SIG-M5 treated with dmso at 0.1 percent for 504 hours (cell line): ENCODE results near the gene CNPY1.
"Not testable (repeated sequence)": the region's sequence is repeated elsewhere in the genome, so short reads cannot be mapped to it uniquely, and the experiment has no call there.

ENCODE experiments used
- DNase-seq: peaks from one replicate; lab custom pipeline; 2025; ENCODE audit not compliant: unreplicated experiment; lab: John Stamatoyannopoulos, UW

Gene CNPY1

DNA sequence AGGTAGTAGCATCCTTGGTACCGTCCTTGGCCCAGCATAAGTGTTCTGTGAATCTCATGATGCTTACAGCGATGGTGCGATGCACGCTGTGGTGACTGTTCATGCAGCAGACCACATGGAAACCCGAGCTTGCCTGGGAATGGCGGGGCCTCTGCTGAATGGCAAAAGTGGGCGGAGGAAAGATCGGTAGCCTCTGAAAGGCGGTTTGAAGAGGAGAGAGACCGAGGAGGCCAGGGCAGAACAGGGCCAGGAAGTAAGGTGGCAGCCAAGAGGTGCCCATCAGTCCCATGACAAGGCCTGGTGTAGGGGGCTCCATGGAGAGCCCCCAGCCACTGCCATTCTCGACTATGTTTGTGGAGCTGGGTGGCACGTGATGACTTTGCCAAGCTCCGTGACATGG is 33.2 kb upstream of the CNPY1 start:
- no peak for DNase-seq

DNA sequence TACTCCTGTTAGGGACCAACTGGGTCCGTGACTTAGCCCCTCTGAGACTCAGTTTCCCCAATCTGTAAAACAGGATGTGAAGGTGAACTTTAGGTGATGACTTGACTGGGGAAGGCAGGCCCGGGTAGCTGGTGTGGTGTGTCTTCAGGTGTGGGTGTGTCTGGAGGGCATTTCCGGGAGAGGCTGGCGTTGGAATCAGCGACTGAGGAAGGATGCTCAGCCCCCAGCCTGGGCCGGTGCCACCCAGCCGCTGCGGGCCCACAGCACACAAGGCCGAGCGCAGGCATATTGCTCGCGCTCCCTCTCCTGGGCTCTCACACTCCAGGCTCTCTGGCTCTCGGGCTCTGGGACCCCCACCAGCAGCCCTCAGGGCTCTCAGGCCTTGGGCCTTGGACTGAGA is 31.7 kb upstream of the CNPY1 start:
- DNase-seq = no peak

DNA sequence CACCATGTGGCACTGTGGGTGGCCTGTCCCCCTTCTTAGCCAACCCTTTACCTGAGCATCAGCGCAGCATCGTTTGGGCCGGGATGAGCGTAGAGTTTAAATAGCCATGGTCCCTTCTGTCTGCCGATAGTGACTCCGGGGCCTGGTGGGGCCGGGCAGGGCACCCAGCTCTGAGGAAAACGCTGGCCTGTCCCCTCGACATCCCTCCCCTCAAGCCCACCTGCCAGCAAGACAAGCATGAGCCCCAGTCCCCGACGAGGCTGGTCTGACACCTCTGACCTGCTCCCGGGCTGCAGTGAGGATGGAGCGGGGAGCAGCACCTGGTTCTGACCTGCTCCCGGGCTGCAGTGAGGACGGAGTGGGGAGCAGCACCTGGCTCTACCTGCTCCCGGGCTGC is 31.1 kb upstream of the CNPY1 start:
- DNase-seq = no peak

DNA sequence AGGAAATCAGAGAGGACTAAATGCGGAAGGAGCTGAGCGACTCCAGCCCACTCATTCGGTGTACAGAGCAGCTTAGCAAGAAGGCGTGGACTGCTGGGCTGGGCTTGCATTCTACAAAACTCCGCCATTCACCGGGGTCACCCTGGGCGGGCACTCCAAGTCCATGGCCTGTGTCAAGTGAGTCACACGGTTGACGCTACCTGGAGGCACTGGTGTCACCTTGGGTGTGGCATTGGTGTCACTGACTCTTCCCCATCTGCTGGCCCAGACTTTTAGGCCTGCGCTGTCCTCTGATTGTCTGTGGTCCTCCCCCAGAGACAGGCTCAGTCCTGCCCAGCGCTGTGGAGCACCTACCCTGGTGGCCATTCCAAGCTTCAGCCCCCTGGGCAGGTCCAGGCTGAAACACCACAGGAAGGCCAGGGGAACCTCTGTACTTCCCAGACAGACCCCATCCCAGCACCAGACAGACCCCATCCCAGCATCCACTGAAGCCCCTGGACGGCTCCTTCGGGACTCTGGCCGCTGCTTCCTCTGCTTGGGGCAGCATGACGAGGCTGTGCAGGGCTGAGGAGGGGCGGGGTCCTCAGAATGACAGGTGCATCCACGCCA is 30.6 kb upstream of the CNPY1 start:
- no peak for DNase-seq

DNA sequence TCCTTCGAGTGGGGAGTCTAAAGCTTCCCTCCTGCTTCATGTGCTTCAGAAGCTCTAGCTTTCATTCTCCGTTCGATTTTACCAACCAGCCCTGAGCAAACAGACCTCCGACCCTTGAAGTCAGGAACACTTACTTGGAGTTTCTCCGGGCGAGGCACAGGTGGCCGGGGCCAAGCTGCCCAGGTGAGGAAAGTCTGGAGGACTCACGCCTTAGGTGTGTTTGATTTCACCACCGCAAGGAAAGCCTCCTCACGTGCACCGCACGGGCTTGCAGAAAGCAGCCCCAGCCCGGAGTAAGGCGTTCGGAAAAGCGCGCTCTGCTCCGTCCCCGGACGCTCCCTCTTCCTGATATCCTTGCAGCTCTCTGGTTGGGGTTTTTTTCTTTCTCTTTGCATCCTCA is 30.1 kb upstream of the CNPY1 start:
- no peak for DNase-seq

DNA sequence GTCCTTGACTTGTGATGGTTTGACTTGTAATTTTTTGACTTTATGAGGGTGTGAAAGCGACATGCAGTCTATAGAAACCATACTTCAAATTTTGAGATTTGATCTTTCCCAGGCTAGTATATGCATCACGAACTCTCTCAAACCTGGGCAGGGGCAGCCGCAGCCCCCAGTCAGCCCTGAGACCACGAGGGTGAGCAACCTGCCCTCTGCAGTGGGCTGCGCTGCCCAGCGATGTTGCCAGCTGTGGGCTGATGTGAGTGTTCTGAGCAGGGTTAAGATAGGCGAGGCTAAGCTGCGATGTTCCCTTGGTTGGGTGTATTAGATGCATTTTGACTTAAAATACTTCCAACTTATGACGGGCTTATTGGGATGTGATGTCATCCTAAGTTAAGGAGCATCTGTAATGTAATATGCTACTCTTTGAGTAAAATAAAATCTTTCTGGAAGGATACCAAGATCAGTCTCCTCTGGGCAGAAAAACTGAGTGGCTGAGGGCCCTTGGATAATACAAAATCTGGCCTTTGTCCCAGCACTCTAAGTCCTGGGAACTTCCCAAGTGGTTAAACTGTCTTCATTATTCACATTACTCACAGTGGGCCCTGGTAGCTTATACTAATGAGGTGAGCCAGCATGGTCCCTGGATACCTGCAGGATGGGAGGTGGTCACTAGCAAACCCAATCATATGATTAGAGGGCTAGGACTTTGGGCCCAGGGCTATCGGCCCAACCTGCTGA is 28.4 kb upstream of the CNPY1 start:
- no peak for DNase-seq

DNA sequence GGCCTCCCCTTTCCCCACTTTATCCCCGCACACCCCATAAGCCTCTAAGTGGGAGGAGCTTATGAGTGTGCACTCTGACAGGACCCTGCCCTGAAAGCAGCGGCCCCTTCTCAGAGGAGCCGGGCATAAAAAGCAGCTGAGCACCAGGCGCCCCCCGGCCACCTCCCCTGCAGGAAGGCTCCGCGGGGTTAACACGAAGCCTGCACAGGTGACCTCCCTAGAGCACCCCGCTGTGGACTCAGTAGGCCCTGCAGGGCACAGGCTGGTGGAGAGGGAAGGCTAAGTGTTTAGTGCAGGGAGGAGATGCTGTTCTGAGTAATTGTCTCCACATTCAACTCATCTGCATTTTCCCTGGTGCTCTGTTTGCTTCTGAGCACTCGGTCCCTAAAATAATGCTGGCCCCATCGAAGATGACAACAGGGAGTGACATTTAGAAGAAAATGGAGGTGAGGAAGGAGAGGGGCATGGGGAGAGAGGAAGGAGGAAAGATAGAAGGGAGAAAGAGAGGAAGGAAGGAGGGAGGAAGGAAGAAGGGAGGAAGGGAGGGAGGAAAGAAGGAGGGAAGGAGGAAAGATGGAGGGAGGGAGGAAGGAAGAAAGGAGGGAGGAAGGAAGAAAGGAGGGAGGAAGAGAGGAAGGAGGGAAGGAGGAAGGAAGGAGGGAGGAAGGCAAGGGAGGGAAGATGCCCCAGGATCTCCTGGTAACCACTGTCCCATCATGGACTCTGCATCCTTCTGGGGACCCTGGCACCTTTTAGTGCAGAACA is 25.4 kb upstream of the CNPY1 start:
- DNase-seq = no peak

DNA sequence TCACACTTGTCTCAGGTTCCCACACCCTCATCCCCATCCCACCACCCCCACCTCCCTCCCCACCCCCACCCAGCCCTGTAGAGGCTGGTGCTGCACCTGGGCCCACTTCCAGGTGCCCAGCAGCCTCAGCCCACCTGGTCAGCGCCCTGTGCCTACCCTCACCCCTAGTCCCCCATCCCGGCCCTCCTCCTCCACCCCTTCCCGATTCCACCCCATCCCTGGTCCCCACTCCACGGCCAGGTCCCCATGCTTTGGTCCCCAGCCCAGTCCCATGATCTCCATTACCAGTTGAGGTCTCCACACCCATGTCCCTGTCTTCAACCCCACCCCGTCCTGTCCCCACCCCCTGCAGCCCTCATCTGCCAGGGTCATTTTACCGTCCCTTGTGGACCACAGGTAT is 24.6 kb upstream of the CNPY1 start:
- DNase-seq = no peak

DNA sequence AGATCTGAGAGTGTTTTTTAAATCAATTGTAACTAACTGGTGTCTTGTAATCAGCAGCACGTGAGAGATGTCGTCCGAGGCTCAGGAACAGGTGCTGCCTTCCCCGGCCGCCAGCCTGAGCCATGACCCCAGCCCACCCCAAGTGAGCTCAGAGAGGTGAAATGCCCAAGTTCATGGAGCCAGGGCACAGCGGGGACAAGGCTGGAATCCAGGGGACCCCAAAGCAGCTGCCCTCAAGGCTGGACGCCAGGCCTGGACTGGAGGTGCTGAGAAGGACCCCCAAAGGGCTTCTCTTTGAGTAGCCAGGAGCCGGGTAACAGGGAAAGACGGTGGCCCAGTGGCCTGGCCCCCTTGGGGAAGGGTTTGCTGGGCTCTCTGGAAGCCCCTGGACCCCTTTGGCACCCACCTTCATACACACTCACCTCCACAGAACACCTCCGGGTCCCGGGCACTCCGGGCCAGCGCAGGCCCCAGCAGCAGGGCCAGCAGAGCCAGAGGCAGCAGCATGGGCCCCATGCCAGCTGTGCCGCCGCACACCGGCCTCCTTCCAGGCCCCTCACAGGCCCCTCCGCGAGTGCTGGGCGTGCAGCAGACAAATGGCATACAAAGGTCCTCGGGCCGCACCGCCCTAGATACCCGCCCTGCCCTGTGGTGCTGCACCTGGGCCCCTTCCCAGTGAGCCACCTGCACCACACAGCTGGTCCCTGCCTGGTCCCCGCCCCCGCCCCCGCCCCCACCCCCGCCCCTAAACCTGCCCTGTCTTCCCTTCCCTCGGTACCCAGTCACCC is 24.0 kb upstream of the CNPY1 start:
- DNase-seq = no peak

DNA sequence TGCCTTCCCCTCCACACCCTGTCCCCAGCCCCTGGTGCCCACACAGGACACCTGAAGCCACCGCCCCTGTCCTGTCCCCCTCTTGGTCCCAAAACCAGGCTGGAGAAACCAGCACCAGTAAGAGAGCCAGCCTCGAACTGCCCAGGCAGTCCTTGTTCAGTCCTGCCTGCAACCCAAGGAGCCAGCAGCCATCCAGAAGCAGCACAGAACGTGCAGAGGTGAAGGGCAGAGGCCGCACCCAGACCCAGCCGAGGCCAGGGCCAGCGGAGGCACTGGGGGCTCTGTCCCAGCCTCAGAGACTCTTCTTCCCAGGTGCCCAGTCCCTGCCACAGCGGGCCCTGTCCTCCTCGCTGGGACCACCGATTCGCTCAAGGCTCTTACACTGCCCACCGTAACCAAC is 23.3 kb upstream of the CNPY1 start:
- DNase-seq = no peak

DNA sequence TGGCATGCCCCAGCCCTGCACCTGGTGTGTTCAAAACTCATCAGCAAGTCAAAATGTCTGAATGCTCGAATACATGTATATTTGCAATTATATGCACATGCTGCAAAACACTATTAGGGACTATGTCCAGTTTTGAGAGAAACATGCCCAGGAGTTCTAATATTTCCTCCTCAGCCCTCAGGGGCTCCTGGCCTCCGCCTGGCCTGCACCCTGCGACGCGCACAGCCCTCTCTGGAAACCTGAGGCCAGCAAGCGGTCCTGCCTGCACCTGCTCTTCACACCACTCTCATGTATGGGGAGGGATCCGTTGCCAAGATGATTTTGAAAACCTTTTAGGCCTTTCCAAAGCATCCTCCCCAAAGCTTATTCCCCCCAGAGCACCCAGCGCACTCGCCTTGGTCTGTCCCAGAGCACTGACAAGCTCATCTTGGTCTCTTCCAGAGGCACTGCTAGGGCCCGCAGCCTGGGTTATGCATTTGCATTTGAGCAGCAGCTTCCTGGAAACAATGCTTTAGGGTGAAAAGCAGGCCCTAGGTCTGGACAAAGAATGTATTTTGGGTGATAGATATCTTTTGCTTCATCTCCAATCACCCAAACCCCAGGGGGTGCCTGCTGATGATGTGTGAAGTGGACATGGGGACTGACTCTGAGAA is 22.6 kb upstream of the CNPY1 start:
- no peak for DNase-seq

DNA sequence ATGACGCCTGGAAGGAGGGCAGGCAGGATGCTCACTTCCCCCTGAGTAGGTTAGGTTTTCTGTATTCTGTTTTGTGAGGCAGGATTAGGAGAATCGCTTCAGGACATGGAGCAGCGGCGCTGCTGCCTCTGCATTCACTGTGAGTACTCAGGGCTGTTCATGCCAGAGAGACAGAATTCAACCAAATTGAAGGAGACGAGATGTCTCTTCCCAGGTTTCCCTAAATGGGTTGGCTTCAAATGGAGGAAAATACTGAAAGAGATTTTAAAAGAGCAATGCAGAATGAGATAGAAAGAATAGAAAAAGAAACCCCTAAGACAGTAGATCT is 21.9 kb upstream of the CNPY1 start:
- DNase-seq = no peak

DNA sequence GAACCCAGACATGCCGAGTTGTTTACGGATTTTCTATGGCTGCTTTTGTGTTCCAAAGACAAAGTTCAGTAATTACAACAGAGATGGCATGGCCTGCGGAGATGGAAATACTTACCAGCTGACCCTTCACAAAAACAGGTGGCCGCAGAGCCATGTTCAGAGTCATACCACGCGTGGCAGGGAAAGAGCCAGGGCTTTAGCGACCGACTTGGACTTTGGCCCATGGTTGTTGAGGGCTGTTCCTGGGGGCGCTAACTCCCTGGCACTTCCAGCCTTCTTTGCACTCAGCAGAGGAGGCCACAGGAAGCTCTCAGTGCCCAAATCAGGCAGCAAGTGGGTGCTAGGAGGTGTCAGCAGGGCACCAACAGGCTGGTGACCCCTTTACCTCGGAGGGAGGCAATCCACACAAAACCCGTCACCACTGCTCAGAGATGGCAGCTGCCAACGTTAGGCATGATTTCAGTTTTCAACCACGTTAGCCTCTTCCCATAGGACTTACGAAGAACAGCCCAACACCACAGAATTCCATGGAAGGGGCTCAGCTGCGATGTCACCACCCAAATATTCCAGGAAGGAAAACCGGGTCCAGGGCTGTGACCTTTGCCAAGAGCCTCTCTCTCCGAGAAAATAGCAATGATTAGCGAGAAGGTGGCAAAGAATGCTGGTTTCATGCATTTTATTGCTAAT is 21.4 kb upstream of the CNPY1 start:
- DNase-seq = no peak

DNA sequence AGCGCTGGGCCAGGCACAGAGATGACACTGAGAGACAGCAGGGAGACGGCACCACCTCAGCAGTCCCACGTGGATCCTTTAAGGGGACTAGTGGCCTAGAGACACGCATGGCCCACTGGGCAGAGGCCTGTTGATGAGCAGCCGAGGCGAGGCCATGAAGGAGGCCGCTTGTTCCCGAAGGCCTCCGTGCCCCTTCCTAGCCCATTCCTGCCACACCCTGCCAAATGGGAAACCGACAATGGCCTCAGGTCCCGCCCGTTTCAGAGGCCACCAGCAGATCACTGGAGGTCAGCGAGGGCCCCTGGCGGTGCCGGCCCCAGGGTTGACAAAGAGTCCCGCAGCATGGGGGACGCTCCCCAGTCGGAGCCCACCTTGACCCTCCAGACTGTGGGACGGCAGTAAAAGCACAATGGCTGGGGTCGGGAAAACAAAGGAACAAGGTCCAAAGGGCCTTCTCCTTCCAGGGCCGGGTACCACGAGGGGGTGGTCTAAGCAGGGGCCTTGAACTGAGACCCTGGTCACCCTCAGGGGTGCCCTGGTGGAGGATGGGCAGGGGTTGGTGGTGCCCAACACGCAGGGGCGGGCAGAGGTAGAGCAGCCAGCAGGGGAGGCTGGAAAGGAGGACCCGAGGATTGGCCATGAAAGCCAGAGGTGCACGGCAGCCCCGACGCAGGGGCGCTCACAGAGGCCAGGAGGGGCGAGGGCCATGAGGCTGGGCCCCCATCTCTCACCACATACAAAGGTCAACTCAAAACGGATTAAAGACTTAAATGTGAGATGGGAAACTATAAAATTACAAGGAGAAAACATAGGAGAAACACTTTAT is 19.9 kb upstream of the CNPY1 start:
- no peak for DNase-seq

DNA sequence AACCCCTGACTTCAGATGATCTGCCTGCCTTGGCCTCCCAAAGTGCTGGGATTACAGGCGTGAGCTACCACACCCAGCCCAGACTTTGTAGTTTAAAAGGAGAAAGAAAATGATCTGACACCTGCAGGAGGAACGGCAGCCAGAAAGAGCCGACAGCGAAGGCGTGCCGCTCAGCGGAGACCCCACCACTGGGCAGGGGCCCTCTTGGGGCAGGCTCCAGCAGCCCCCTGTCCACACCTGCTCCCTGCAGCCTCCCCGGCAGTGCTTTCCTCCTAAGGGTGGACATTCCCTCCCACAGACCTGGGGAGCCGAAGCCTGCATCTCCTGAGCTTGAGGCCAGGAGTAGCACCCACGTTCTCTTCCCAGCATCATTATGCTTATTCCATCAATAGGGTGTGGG is 19.2 kb upstream of the CNPY1 start:
- no peak for DNase-seq

DNA sequence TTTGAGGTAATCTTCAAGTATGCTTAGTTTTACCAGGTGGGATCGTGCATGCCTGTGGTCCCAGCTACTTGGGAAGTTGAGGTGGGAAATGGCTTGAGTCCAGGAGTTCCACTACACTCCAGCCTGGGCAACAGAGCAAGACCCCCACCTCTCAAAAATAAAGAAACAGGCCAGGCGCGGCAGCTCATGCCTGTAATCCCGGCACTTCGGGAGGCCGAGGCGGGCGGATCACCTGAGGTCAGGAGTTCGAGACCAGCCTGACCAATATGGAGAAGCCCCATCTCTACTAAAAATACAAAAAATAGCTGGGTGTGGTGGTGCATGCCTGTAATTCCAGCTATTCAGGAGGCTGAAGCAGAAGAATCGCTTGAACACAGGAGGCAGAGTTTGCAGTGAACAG is 16.6 kb upstream of the CNPY1 start:
- DNase-seq = not testable (repeated sequence)

DNA sequence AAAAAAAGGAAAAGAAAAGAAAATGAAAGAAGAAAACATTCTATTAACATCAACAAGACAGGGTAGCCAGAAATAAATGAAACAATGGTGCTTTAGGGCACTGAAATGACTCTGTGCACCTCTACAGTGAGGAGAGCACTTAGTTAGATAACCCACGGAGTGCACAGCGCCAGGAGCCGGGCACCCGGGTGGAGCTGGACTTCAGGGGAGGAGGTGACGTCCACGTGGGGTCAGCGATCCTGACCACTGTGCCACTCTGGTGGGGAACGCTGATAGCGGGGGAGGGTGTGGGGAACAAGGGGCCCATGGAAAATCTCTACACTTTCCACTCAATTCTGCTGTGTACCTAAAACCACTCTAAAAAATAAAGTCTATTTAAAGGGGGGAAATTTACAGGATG is 15.7 kb upstream of the CNPY1 start:
- DNase-seq = no peak

DNA sequence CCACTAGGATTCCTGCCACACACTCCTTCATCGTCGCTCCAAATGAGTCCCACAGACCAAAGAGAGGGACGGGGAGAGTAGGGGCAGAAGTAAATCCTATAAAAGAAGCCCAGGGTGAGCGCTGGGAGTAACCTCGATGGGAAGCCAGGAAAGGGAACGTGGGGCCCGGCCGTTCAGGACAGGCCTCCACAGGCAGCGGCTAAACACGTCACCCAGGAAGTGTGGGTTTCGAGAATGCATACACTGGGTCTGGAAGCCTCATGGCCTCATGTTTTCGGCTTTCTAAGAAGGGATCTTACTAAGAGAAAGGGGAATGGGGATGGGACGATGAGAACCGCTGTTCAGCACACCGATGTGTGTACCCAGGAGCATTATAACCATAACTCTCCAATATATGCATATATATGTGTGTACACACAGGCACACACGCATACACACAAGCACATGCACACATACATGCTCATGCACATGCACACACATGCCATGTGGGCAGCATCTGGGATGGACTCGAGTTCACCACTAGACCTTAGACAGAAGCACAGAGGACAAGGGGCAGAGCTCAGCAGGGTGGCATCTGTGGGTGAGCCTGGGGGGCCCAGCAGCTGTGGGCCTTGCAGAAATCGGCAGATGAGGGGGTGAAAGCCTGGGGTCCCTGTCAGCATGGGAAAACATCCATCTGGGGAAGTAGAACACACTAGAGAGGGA is 14.8 kb upstream of the CNPY1 start:
- DNase-seq = no peak

DNA sequence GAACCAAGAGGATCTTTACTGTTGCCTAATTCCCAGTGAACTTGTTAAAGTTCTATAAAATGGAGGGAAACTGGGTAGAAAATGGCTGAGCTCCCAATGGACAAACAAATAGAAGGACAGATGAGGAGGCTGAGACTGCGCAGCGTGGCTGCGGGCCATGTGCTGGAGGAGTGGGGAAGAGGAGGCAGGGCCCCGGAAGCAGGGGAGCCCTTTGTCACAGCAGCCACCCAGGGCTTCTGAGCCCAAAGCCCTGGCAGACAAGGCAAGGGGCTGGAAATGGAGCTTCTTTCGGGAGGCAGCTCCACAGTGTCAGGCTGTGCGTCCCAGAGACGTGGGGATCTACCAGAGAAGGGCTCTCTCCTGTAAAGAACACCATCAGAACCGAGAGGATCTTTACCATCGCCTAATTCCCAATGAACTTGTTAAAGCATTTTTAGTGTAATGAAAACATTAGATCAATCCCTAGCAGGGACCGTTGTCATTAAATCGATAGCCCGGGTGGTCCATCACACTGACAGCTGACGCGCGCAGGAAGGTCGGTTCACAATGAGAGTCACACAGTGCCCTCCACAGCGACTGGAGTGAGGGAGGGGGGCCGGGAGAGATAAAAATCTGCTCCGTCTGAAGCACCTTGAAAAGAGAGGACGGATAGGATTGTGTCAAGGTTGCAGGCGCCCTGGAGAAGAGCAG is 14.0 kb upstream of the CNPY1 start:
- DNase-seq = no peak
